Uterus (tissue), 4 donors: Measurements from ENCODE around the gene ACCS. TPM values are rescaled to one million over a fixed set of nuclear protein-coding genes. Genes with fewer than 3 reads are reported as not detected.

ENCODE experiments used
- DNase-seq, 2 donors: peaks; one replicate each; pipeline ENCODE4 v3.0.0-alpha.2; 2019 to 2020
- H3K27ac ChIP-seq, 2 donors: fragments of 200-600 bp; sonication (generic); 1 replicate in 1 of 2; 2 replicates in 1 of 2; pipeline ENCODE4 v1.5.1; 2016 to 2018
- H3K27me3 ChIP-seq, 2 donors: fragments of 200-600 bp; sonication (generic); one replicate each; pipeline ENCODE4 v1.5.1; 2018 to 2019; ENCODE audit warnings: control low read depth in 1 of 2
- H3K36me3 ChIP-seq, 2 donors: fragments of 200-600 bp; sonication (generic); one replicate each; pipeline ENCODE4 v1.5.1; 2019; ENCODE audit warnings: control low read depth in 1 of 2
- H3K4me1 ChIP-seq, 2 donors: fragments of 200-600 bp; sonication (generic); one replicate each; pipeline ENCODE4 v1.5.1; 2018 to 2019; ENCODE audit warnings: control low read depth in 1 of 2
- H3K4me3 ChIP-seq, 2 donors: fragments of 200-600 bp; sonication (generic); 1 replicate in 1 of 2; 2 replicates in 1 of 2; pipeline ENCODE4 v1.5.1; 2018 to 2019; ENCODE audit warnings: mild to moderate bottlenecking in 1 of 2
- H3K9me3 ChIP-seq, 2 donors: fragments of 200-600 bp; sonication (generic); one replicate each; pipeline ENCODE4 v1.5.1; 2019; ENCODE audit warnings: control low read depth in 1 of 2
- POLR2A ChIP-seq, 2 donors: fragments of 450-650 bp; IDR thresholded peaks; one replicate each; pipeline ENCODE4 v1.6.1; 2016; ENCODE audit warnings: antibody characterized with exemption in 2 of 2, mild to moderate bottlenecking in 1 of 2, moderate library complexity in 1 of 2
- intact Hi-C: fragments of 100-400 bp; cut with DNase I; formaldehyde crosslinking; loops from one replicate; pipeline ENCODE4 v1.15.1; 2023; ENCODE audit warnings: low total_unique reads
- total RNA-seq, 4 donors: library from RNA; depleted of rRNA in 3 of 4; stranded (reverse); fragments of >200 nt in 3 of 4; gene quantifications; one replicate each; pipeline versions ENCODE4 v1.1.0 to v1.2.4, GENCODE V29; 2014 to 2023
- TF ChIP-seq, protein P1 (sequence below), 4 experiments: fragments of 200-600 bp in 2 of 4; fragments of 450-650 bp in 2 of 4; sonication (generic) in 2 of 4; IDR thresholded peaks; one replicate each; pipeline ENCODE4 v1.5.1; 2016 to 2019; ENCODE audit warnings: antibody characterized with exemption in 4 of 4, mild to moderate bottlenecking in 2 of 4, moderate library complexity in 1 of 4
- donor health status: DM: yes; HTN: yes; CAD: no.

Gene ACCS
- total RNA-seq, 4 donors from 2014 or later, result 13.1 to 49.4 (median 27.0) TPM

DNA sequence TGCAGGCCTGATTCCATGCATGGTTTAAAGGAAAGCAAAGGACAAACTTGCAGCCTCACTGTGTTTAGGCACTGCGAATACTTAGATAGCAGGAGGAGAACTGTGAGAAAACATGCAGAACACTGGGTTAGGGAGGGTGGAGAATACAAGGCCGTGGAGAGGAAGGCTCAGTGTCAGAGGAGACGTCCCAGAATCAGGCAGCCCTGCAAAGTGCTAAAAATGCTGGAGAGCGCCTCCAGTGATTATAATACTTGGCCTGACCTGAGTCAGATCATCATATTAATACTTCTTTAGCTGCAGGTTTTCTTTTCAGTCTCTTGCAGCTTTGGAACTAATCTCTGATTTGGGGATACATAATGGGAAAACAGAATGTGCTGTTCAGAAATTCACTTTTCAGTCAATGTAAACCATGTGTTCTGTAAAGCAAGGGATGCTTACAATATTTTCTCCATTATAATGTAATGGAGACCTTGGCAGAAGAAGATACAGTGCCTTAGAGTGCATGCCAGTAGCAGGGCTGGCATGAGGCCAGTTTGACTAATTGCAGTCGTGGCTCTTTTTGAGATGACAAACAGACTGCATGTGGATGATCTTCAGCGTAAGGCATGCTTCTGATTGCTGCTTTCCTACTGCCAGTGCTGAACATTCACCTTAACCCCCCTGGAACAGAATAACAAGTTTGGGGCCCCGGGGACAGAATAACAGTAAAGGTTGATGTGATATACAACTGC, 46.2 kb downstream of the ACCS start:
- no peaks in the 10 kb centered on the region for H3K9me3 ChIP-seq
- no peaks in the 10 kb centered on the region for H3K27me3 ChIP-seq
- no peaks in the 10 kb centered on the region for H3K4me1 ChIP-seq
- no peak overlapping the region for H3K4me3 ChIP-seq
- TF ChIP-seq, protein P1, sequence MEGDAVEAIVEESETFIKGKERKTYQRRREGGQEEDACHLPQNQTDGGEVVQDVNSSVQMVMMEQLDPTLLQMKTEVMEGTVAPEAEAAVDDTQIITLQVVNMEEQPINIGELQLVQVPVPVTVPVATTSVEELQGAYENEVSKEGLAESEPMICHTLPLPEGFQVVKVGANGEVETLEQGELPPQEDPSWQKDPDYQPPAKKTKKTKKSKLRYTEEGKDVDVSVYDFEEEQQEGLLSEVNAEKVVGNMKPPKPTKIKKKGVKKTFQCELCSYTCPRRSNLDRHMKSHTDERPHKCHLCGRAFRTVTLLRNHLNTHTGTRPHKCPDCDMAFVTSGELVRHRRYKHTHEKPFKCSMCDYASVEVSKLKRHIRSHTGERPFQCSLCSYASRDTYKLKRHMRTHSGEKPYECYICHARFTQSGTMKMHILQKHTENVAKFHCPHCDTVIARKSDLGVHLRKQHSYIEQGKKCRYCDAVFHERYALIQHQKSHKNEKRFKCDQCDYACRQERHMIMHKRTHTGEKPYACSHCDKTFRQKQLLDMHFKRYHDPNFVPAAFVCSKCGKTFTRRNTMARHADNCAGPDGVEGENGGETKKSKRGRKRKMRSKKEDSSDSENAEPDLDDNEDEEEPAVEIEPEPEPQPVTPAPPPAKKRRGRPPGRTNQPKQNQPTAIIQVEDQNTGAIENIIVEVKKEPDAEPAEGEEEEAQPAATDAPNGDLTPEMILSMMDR (IDR thresholded peaks at IDR 0.05), result no peak
- TF ChIP-seq POLR2A (IDR thresholded peaks at IDR 0.05), result no peak
- peak in 1 of 2 donors; percentile 24 for DNase-seq
- intact Hi-C loops, result loop anchor here (10.0 kb wide), 1 partner anchor 433 kb away; no protein-coding TSS in a partner anchor
- H3K27ac ChIP-seq, result no peak overlapping the region
- H3K36me3 ChIP-seq, result no peaks in the 10 kb centered on the region

DNA sequence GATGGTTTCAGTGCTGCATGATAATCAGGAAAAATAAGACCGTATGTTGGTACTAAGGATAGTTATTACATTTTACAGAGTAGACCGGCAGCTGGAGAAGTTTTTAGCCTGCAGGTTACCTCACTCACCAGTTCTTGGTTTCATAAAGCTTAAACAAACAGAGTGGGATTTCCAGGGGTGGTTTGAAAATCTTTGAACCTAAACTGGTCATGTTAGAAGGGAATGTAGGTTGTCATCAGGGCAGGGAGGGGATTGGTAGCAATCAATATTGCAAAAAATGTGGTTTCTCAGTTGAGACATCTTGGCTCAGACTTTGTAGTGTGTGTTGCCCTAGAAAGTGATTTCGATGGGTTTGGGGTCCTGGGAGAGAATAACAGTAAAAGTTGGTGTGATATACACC, 46.9 kb downstream of the ACCS start:
- no peaks in the 10 kb centered on the region for H3K4me1 ChIP-seq
- no peak for DNase-seq
- no peaks in the 10 kb centered on the region for H3K9me3 ChIP-seq
- H3K4me3 ChIP-seq, result no peak overlapping the region
- H3K27me3 ChIP-seq, result no peaks in the 10 kb centered on the region
- no peaks in the 10 kb centered on the region for H3K36me3 ChIP-seq
- intact Hi-C loops, result loop anchor here (10.0 kb wide), 1 partner anchor 432 kb away; no protein-coding TSS in a partner anchor
- TF ChIP-seq, protein P1 (IDR thresholded peaks at IDR 0.05), result no peak
- no peak for TF ChIP-seq POLR2A (IDR thresholded peaks at IDR 0.05)
- no peak overlapping the region for H3K27ac ChIP-seq

DNA sequence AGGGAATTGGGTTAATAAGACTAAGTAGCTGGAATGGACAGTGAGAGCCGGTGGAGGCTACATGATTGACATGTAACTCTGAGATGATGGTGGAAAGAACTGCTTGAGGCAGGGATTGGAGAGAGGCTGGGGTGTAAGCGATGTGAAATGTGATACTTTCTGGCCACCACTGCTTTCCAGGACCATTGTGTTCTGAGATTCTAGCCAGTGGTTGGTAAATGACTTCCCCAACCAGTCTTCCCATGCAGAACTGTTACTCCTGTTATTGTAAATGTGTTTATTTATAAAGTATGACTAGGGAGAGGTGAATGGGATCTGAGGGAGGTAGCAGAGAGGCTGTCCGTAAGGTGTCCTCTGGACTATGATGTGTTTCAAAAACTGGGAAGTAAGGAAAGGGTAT, 47.5 kb downstream of the ACCS start:
- no peaks in the 10 kb centered on the region for H3K36me3 ChIP-seq
- TF ChIP-seq POLR2A (IDR thresholded peaks at IDR 0.05), result no peak
- TF ChIP-seq, protein P1 (IDR thresholded peaks at IDR 0.05), result no peak

DNA sequence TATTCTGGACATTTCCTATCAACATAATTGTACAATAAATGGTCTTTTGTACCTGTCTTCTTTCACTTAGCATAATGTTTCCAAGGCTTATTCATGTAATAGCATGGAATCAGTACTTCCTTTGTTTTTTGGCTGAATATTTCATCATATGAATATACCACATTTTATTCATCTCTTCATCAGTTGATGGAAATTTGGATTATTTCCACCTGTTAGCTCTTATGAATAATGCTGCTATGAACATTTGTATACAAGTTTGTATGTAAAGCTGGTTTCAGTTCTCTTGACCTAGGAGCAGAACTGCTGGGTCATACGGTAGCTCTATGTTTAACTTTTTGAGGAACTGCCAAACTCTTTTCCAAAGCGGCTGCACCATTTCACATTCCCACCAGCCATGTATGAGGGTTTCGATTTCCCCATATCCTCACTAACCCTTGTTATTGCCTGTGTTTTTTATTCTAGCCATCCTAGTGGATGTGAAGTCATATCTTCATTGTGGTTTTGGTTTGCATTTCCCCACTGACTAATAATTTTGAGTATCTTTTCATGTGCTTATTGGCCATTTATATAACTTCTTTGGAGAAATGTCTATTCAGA, 50.3 kb downstream of the ACCS start:
- Histone ChIP-seq H3K9me3 (no peaks in the 10 kb centered on the region), H3K27me3 (no peaks in the 10 kb centered on the region), H3K36me3 (no peaks in the 10 kb centered on the region), H3K27ac (no peak overlapping the region), H3K4me1 (no peaks in the 10 kb centered on the region), H3K4me3 (no peak overlapping the region)
- DNase-seq, result no peak
- intact Hi-C loops, result loop anchor here (10.0 kb wide), 1 partner anchor 428 kb away; no protein-coding TSS in a partner anchor
- no peak for TF ChIP-seq POLR2A (IDR thresholded peaks at IDR 0.05)
- TF ChIP-seq, protein P1 (IDR thresholded peaks at IDR 0.05), result no peak

More for the DNA sequence above, 47.5 kb downstream of the ACCS start:
- Histone ChIP-seq H3K27me3 (no peaks in the 10 kb centered on the region), H3K4me3 (no peak overlapping the region), H3K4me1 (no peaks in the 10 kb centered on the region), H3K9me3 (no peaks in the 10 kb centered on the region), H3K27ac (no peak overlapping the region)
- intact Hi-C loops, result loop anchor here (10.0 kb wide), 1 partner anchor 431 kb away; no protein-coding TSS in a partner anchor
- no peak for DNase-seq

DNA sequence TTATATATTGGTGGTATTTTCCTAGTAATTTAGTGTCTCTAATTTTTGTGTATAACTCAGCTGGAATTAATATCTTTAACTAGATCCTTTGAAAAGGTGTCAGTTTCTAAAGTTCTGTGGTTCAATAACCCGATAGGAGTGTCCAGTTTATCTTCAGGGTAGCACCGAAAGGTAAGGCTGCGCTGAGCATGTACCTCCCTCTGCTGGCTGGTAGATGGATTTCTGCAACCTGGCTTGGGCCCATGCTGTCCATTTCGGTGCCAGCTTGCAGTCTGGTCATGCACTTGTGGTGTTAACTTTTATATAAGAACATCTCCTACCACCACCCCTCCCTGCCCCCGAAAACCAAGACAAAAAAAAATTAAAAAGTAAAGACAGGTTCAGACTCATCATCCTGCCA, 54.1 kb downstream of the ACCS start:
- no peaks in the 10 kb centered on the region for H3K27me3 ChIP-seq
- TF ChIP-seq, protein P1 (IDR thresholded peaks at IDR 0.05), result peak in 1 of 4 experiments; percentile 17
- no peak for TF ChIP-seq POLR2A (IDR thresholded peaks at IDR 0.05)
- H3K9me3 ChIP-seq, result no peaks in the 10 kb centered on the region
- intact Hi-C loops, result no loop called here
- H3K4me3 ChIP-seq, result no peak overlapping the region
- no peaks in the 10 kb centered on the region for H3K36me3 ChIP-seq
- no peak for DNase-seq
- H3K4me1 ChIP-seq, result no peaks in the 10 kb centered on the region
- H3K27ac ChIP-seq, result no peak overlapping the region
